HG03066 (cell line): ENCODE results near the gene ALDH3B1.

Experiments used
- ATAC-seq: cut with Tn5 transposase; IDR thresholded peaks from one replicate; pipeline ENCODE4 v1.9.1; 2021; ENCODE audit warnings: low read depth; ENCODE audit not compliant: unreplicated experiment

ALDH3B1 gene

DNA sequence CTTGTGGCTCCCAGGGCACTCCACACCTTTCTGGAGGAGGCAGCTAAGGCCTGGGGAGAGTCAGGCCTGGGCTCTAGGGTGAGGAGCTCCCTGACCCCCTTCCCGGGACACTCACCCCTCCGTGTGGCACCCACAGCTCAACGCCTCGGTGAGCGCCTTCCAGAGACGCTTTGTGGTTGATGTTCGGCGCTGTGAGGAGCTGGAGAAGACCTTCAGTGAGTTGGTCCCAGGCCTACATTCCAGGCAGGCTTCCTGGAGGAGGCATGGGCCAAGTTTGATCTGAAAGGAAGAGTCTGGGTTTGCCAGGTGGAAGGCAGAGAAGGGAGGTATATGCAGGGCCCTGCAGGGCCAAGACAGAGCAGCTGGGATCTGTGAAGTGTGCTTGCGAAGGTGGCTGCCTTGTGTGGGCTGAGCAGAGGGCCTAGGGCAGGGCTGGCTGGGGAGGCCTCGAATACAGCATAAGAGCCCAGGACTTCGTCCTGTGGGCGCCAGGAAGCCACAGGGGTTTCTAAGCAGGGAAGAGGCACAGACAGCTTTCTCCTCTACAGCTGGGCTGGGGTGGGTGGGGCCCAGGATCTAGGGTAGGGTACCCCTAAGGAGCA, 31.6 kb downstream of the ALDH3B1 start:
- ATAC-seq = no peak

DNA sequence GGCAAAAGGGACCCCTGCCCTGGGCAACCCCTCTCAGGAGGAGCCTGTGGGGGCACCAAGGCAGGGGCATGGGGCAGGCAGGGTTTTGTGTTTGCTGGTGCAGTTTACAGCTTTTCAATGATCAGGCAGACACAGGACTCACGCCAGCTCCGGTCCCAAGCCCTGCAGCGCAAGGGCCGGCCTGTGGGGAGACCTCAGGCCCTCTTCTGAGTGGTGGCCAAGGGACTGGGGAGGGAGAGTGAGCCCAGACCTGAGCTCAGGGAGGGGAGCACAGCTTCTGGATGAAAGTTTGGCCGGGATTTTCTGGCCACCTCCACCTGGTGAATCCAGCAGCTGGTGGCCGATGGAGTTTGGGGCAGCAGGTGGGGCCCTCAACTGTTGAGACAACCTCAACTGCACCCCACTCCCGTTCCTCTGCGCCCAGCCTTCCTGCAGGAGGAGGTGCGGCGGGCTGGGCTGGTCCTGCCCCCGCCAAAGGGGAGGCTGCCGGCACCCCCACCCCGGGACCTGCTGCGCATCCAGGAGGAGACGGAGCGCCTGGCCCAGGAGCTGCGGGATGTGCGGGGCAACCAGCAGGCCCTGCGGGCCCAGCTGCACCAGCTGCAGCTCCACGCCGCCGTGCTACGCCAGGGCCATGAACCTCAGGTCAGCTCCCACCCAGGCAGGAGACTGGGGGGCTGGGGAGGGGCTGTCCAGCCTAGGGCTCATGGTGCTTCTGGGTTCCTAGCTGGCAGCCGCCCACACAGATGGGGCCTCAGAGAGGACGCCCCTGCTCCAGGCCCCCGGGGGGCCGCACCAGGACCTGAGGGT, 32.3 kb downstream of the ALDH3B1 start:
- ATAC-seq = no peak

DNA sequence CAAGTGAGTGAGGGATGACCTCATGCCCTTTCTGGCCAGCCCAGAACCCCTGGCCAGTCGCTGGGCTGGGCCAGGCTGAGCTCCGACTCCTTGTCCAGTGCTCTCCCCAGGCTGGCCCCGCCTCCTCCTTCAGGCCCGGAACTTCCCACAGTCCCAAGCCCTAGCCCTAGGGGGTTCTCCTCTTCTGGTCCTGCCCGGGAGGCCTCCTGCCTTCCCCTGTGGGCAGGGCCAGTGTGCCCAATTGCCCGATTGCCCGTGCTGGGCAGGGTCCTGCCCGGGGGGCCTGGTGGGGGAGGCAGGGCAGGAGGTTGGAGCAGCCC, 32.9 kb downstream of the ALDH3B1 start:
- no peak for ATAC-seq

DNA sequence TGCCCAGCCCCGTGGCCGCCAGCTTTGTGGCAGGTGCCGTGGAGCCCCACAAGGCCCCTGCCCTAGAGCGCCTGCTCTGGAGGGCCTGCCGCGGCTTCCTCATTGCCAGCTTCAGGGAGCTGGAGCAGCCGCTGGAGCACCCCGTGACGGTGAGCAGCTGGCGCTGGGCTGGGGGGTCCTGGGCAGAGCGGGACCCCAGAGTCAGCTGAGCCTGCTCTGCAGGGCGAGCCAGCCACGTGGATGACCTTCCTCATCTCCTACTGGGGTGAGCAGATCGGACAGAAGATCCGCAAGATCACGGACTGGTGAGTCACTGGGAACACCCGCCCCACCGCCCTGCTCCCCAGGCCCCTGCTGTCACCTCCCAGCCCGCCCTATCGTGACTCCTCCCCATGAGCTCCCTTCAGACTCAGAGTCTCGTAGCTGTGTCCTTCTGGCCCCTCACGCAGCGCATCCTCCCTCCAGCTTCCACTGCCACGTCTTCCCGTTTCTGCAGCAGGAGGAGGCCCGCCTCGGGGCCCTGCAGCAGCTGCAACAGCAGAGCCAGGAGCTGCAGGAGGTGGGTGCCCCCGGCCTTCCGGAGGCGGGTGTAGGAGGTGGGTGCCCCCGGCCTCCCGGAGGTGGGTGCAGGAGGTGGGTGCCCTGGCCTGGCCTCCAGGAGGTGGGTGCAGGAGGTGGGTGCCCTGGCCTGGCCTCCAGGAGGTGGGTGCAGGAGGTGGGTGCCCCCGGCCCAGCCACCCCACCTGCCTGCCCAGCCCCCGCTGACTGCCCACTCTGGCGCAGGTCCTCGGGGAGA, 33.4 kb downstream of the ALDH3B1 start:
- ATAC-seq = no peak

DNA sequence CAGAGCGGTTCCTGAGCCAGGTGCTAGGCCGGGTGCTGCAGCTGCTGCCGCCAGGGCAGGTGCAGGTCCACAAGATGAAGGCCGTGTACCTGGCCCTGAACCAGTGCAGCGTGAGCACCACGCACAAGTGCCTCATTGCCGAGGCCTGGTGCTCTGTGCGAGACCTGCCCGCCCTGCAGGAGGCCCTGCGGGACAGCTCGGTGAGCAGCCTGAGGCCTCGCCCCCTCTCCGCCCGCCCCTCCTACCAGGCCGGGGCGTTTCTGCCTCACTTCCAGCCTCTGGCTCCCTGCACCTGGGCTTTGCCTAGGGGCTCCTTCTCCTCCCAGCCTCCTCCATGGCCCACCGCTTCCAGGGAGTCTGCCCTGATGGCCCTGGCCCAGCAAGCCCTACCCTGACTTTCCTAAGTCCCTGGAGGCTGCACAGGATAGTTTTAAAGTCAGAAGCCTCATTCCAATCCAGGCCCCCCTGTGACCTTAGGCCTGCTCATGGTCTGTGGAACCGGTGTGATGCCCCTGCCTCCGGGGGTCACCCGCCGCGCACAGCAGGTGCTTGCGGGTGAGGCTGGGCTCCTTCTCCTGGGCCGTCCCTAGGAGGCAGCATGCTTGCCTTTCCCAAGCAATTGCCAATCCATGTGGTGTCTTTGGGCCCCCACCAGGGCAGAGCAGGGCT, 34.2 kb downstream of the ALDH3B1 start:
- ATAC-seq = no peak

DNA sequence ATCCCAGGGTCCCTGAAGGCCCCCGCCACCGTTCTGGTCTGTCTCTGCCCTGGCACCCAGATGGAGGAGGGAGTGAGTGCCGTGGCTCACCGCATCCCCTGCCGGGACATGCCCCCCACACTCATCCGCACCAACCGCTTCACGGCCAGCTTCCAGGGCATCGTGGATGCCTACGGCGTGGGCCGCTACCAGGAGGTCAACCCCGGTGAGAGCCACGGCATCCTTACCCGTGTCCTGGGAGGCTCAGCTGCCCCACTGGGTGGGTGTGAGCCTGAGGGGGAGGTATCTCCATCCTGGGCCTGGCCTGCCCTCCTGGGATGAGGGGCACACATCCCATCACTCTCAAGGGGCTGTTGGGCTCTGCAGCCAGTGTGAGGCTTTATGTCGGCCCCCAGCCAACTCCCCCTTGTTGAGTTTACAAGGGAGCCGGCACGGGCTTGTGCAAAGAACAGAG, 34.8 kb downstream of the ALDH3B1 start:
- ATAC-seq = no peak

DNA sequence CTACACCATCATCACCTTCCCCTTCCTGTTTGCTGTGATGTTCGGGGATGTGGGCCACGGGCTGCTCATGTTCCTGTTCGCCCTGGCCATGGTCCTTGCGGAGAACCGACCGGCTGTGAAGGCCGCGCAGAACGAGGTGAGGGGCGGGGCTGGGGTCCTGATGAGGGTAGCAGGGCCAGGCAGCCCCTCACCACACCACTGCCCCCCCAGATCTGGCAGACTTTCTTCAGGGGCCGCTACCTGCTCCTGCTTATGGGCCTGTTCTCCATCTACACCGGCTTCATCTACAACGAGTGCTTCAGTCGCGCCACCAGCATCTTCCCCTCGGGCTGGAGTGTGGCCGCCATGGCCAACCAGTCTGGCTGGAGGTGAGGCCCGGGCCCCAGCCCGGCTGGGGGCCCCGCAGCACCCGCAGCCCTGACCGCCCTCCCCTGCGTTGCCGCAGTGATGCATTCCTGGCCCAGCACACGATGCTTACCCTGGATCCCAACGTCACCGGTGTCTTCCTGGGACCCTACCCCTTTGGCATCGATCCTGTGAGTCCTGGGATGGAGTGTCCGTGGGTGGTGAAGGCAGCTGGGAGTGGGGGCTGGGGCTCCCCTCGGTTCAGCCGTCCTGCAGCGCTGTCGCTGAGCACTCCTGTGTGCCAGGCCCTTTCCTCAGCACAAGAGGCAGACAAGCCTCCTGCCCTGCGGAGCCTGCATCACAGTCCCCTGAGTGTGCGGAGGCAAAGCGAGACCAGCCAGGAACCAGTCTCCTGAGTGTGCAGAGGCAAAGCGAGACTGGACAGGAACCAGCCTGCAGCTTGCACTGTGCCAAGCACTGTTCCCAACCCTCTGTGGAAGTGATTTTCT, 37.5 kb downstream of the ALDH3B1 start:
- no peak for ATAC-seq

DNA sequence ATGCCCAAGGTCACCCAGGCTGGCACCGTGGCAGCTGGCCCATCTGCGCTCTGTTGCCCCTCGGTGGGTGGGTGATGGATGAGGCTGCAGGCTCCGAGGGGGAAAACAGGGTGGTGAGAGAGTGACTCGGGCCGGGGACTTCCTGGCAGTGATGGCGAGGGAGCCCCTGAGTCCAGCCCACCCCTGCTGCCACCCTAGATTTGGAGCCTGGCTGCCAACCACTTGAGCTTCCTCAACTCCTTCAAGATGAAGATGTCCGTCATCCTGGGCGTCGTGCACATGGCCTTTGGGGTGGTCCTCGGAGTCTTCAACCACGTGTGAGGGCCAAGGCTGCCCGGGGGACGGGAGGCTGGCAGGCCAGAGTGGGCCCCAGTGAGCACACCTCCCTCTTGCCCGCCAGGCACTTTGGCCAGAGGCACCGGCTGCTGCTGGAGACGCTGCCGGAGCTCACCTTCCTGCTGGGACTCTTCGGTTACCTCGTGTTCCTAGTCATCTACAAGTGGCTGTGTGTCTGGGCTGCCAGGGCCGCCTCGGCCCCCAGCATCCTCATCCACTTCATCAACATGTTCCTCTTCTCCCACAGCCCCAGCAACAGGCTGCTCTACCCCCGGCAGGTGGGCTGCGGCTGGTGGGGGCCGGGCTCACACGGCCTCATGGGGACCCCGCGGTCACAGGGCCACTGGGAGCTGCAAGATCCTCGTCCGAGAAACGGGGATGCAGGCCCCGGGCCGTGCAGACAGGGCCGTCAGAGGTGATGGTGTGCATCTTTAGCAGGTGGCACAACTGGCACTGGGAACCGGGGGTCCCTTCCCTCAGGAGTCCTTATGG, 38.8 kb downstream of the ALDH3B1 start:
- no peak for ATAC-seq

DNA sequence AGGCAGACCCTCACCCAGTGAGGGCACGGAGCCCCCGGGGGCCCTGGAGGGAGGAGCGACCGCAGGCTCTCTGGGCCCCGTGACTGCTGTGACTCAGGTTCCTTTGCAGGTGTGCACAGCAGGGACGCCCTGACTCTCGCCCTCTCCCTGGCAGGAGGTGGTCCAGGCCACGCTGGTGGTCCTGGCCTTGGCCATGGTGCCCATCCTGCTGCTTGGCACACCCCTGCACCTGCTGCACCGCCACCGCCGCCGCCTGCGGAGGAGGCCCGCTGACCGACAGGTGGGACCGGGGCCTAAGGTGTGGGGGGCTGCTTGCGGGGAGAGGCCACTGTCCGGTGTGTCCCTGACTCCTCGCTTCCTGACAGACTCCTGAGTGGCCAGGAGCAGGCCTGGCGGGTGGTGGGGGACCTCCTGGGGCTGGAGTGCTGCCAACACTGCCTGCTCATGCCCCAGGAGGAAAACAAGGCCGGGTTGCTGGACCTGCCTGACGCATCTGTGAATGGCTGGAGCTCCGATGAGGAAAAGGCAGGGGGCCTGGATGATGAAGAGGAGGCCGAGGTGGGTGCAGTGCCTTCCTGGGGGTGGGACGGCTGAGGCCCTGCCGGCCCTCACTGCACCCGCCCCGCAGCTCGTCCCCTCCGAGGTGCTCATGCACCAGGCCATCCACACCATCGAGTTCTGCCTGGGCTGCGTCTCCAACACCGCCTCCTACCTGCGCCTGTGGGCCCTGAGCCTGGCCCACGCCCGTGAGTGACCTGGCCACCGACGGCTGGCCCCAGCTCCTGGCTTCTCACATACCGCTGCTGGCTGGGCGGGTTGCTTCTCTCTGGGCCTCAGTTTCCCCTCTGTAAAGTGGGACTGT, 39.6 kb downstream of the ALDH3B1 start:
- ATAC-seq = no peak

DNA sequence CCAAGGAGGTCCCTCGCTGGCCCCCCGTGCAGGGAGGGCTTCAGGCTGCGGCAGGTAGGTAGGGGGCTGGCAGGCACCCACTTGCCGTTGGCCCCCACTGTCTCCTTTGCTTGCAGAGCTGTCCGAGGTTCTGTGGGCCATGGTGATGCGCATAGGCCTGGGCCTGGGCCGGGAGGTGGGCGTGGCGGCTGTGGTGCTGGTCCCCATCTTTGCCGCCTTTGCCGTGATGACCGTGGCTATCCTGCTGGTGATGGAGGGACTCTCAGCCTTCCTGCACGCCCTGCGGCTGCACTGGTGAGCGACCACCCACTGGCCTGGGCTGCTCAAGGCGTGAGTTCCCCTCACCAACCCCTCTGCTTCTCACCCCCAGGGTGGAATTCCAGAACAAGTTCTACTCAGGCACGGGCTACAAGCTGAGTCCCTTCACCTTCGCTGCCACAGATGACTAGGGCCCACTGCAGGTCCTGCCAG, 40.3 kb downstream of the ALDH3B1 start:
- ATAC-seq = no peak

DNA sequence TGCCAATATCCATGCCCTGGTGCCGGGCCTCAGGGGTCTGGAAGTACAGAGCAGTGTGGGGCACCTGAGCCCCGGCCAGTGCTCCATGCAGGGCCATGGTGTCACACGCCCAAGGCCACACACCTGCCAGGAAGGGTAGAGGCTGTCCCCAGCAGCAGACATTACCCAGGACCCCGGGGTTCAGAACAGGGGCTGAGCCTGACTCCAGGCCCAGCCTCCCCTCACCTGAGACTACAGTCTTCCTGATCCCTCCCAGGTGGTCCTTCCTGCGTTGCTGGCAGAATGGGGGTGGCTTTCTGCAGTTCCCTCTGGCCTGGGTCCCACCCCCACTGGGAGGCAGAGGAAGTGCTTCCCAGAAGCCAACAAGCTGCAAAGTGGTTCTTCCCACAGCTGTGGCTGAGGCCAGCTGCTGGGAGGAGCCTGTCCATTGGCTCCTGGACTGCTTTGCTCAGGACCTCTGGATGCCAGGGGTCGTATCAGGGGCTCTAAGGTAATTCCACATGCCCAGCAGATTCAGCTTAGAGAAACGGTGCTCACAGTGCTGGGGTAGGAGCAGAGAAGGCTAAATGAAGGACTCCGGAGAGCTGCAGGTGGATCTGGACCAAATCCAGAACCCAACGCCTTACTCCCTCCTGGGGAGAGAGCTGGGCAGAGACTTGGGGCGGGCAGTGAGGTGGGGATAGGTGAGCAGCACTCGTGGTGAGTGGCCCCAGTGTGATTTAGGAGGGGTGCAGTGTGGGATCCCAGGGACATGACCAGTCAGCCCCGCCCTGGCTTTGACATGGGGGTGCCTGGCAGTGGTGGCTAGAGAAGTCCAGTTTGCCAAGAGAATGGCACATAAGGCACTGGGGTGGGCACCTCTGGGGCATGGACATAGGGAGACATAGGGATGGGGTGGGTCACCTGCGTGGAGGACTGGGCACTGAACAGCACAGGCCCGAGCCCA, 41.3 kb downstream of the ALDH3B1 start:
- ATAC-seq = no peak

DNA sequence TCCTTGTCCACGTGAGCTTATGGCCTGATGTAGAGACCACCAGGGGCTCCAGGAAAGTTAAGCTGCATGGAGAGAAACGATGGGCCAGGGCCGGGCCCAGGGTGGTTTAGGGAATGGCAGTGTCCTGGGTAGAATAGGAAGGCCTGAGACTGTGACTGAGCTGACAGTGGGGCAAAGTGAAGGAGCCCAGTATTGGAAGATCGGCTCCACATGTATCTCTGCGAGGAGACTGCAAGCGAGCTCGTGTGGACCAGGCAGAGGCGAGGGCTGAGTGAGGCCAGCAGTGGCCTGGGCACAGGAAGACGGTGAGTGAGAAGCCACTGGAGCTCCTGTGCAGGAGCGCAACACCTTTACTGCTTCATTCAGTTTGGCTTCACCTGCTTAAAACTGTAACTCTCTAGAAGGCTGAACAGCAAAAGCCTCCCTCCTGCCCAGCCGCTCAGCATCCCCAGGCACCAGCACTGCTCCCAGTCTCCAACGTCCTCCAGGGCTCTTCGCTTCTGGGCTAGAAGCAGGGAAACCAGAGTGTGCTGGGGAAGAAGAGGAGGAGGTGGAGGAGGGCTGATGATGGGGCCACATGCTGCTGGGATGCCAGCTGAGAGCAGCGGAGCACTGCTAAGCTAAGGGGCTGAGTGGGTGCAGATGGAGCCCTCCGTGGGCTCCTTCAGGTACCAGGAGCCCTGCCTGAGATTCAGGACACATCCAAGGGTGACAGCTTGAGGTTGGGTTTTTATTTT, 42.2 kb downstream of the ALDH3B1 start:
- ATAC-seq = no peak

DNA sequence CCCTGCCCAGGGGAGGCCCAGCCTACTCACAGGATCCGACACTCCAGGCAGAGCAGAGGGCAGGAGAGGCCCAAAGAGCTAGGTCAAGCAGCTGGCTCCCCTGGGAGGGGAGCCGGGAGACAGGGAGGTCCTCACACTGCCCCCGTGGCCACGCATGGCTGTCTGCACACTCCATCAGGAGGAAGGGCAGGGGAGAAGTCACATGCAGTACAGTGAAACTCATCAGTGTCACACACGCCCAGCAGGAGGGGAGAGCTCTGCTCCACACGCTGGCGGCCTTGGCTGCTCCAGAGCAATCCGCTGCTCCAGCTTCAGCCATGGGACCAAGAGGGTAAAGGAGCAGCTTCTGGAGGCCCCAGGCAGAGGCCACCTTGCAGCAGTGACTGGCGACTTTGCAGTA, 43.0 kb downstream of the ALDH3B1 start:
- ATAC-seq = no peak

DNA sequence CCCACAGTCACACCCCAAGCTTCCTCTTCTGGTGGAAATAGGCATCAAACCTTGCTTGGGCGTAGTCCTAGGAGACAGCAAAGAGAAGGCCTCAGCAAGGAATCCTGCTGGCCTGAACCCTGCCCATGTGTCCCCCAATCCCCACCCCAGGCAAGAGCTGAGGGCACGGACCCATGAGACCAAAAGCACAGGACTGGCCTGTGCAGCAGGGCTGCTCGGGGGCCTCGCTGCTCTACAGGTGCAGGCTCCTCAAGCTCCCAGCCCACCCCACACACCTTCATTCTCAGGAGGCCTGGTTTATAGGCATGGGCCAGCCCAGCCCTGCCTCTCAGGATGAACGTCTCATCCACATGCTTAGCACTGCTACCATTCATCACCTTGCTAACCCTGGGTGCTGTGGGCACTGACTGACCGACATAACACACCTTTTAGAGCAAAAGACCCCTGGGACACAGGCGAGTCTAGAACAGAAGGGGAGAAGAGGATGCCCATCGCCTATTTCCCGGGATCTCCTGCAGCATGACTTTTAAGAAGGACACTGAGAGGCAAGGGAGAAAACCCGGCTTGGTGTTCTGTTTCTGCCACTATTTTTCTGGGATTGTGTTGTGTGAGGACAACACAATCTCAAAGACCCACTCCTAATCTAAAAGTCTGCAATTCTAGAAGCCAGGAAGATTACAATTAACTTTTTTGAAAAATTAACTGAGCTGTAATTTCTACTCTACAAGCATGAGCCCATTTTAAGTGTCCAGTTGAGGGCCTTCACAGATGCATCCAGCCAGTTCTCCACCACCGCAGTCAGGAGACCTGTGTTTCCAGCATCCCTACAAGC, 44.1 kb downstream of the ALDH3B1 start:
- no peak for ATAC-seq
